AG10803 (cell line): ENCODE results near the gene GPR22.

ENCODE experiments used
- DNase-seq: peaks from one replicate; pipeline ENCODE4 v3.0.0; 2010; ENCODE audit warnings: low read depth
- H3K4me3 ChIP-seq: 2 replicates; pipeline ENCODE4 v1.5.1; 2011; ENCODE audit warnings: mild to moderate bottlenecking, low read length, control low read depth
- CTCF ChIP-seq: conservative IDR thresholded peaks from 2 replicates; pipeline ENCODE4 v1.5.1; 2011; ENCODE audit warnings: mild to moderate bottlenecking, low read length, control low read depth, inconsistent platforms

GPR22 gene

GRCh38 chr7:107505362-107505761, 35.5 kb downstream of the GPR22 start:
- no peak for TF ChIP-seq CTCF
- no peak overlapping the region for H3K4me3 ChIP-seq
- no peak for DNase-seq

- TF ChIP-seq CTCF: no peak
- DNase-seq: no peak
These were observed 36.3 kb downstream of the GPR22 start for GRCh38 chr7:107505997-107506673.

GRCh38 chr7:107506674-107507339, 37.0 kb downstream of the GPR22 start:
- no peak for DNase-seq

More at GRCh38 chr7:107505997-107506673, 36.3 kb downstream of the GPR22 start:
- no peak overlapping the region for H3K4me3 ChIP-seq

More at GRCh38 chr7:107506674-107507339, 37.0 kb downstream of the GPR22 start:
- no peak for TF ChIP-seq CTCF
- H3K4me3 ChIP-seq: no peak overlapping the region
